GM19452 (cell line): Measurements from ENCODE around the gene VPS50.

ENCODE experiments used
- ATAC-seq: cut with Tn5 transposase; IDR thresholded peaks from one replicate; pipeline ENCODE4 v1.9.1; 2021; ENCODE audit not compliant: unreplicated experiment

Gene VPS50

DNA sequence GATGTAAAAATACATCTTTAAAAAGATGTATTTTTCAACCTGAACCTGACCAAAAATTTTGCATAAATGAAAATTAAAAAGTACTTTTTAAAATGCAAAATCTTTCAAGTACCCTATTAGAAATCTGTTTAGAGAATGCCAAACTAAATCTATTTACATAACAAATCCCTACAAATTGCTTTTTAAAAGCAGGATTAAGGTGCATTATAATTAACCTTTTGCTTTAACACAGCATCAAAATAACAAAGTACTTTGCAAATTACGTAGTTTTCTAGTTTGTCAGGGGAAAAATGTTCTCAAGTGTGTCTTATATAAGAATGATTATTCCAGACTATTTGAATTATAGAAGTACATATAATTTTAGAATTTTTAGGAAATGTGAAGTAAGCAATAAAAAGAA is 160.8 kb downstream of the VPS50 start:
- ATAC-seq, result no peak

DNA sequence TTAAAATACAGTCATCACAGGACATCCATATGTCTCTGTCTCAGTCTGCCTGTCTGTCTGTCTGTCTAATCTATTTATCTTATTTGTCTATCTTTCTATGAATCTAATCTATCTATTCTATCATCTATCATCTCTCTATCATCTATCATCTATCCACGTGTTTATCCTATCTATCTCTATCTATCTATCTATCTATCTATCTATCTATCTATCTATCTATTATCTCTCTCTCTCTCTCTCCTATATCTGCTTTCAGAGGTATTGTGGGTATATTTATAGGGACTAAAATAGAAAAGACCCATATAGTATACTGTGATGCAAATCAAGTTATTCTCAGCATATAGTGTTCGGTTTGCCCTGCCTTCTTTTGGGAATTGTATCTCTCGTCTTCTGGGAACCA is 167.5 kb downstream of the VPS50 start:
- ATAC-seq, result no peak

DNA sequence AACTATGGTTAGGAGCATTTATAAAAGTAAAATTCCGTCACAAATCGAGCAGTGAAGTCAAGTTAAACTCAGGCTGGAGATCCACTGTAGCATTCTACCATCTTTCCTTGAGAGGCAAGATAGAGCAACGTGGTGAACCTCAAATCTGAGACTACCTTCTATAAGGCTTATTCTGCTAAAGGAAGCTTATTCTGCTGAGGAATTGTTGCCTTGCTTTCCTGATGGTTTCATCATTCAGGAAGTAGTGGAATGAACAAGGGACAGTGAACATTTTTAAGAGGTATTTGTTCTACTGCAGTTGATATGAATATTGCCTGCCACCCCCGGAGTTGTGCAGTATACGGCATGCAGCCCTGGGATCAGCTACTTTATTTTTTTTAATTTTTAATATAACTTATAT is 170.8 kb downstream of the VPS50 start:
- no peak for ATAC-seq

DNA sequence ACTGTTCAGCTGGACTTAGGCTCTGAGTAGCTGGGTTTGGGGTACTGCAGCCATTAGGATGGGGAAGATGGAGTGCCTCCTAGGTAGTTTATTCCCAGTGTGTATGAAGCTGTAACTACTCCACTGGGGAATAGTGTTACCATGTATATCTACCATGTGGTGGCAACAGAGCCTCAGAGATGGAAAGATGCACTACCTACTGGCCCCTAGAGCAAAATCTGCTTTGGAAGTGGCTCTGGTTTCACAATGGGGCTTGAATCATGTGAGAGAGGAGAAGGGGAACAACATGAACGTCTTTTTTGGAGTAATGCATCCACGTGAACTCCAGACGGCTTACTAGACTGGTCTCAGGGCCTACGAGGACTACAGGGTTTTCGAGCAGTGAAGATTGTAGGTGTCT is 175.1 kb downstream of the VPS50 start:
- no peak for ATAC-seq

DNA sequence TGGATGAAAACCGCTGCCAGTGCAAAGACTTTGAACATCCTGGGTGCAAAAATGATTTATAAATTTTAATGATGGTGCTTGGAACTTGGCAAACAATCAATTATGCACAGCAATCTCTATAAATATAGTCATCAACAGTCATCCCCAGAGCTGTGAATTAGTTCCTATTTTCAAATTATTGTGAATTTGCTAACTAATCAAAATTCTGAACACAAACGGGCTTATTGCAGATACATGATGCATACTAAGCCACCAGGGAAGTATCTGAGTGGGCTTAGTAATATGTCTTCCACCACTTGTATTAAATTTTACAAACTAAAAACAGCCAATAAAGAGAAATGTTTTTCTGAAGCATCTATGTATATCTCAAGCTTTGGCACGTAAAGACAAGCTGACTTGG is 177.2 kb downstream of the VPS50 start:
- ATAC-seq, result no peak
